Epithelial cell of esophagus (primary cell): Measurements from ENCODE around the gene CRYBG2.
"Not testable (repeated sequence)": the region's sequence is repeated elsewhere in the genome, so short reads cannot be mapped to it uniquely, and the experiment has no call there.

Experiments
- DNase-seq: peaks from one replicate; pipeline ENCODE4 v3.0.0; 2010; ENCODE audit warnings: low read depth
- H3K4me3 ChIP-seq: 2 replicates; pipeline ENCODE4 v1.5.1; 2011; ENCODE audit warnings: mild to moderate bottlenecking, low read length, control low read depth
- CTCF ChIP-seq: IDR thresholded peaks from 2 replicates; pipeline ENCODE4 v1.5.1; 2011; ENCODE audit warnings: low read depth, mild to moderate bottlenecking, low read length, control low read depth, inconsistent platforms; ENCODE audit not compliant: insufficient read depth; ENCODE audit errors: missing control alignments

CRYBG2 gene

GRCh38 chr1:26318338-26319064 is 35.4 kb downstream of the CRYBG2 start:
- DNase-seq: no peak
- no peak overlapping the region for H3K4me3 ChIP-seq
- TF ChIP-seq CTCF: no peak

- DNase-seq: no peak
- no peak for TF ChIP-seq CTCF
- H3K4me3 ChIP-seq: no peak within 1 kb of the TSS
Measured at GRCh38 chr1:26317612-26318337, 36.2 kb downstream of the CRYBG2 start, which contains the start of gene CD52. Gene CD52, plus strand, starts transcription at chr1:26317958. Its CDS starts 60 bp downstream, at chr1:26318018.

GRCh38 chr1:26317146-26317545 is 36.8 kb downstream of the CRYBG2 start:
- DNase-seq: no peak
- H3K4me3 ChIP-seq: no peak overlapping the region
- TF ChIP-seq CTCF: no peak

- no peak for TF ChIP-seq CTCF
- H3K4me3 ChIP-seq: no peak overlapping the region
- no peak for DNase-seq
Measured at GRCh38 chr1:26315874-26316850, 37.8 kb downstream of the CRYBG2 start.

- no peak for DNase-seq
- no peak for TF ChIP-seq CTCF
Measured at GRCh38 chr1:26314501-26314900, 39.4 kb downstream of the CRYBG2 start.

GRCh38 chr1:26307966-26308899 is 45.7 kb downstream of the CRYBG2 start:
- DNase-seq, H3K4me3 ChIP-seq: not testable (repeated sequence)

More at GRCh38 chr1:26314501-26314900, 39.4 kb downstream of the CRYBG2 start:
- H3K4me3 ChIP-seq: no peak overlapping the region
